ENCODE measurements around the gene FALEC.

Gene FALEC

GRCh38 chr1:150515328-150516049, at the start of gene FALEC:
Gene FALEC (plus strand): TSS chr1:150515752.
- peak; percentile 90 to 91 for DNase-seq (ENCODE audit: low read depth in 2 of 2)

DNA sequence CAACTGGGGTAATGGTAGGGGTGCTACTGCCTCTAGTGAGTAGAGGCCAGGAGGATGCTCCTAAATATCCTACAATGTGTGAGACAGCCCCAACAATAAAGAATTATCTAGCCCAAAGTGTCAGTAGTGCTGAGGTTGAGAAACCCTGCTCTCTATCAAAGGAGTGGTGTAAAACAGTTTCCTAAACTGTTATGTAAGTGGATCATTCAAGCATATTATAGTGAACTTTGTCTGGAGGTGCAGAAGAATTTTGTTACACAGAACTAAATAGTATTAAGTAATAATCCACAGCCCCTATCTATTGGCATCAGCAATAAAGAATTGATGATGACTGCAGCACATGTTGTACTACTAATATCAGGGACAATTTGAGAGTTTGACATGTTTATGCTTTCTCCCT, 48.6 kb upstream of the FALEC start:
- DNase-seq (ENCODE audit: low read depth in 2 of 2): no peak

GRCh38 chr1:150469291-150469690, 46.3 kb upstream of the FALEC start:
- no peak for DNase-seq (ENCODE audit: low read depth in 2 of 2)

- DNase-seq (ENCODE audit: low read depth in 2 of 2): no peak
Observed at GRCh38 chr1:150472601-150473200, 42.9 kb upstream of the FALEC start.

GRCh38 chr1:150473659-150474058, 41.9 kb upstream of the FALEC start:
- DNase-seq (ENCODE audit: low read depth in 2 of 2): no peak

DNA sequence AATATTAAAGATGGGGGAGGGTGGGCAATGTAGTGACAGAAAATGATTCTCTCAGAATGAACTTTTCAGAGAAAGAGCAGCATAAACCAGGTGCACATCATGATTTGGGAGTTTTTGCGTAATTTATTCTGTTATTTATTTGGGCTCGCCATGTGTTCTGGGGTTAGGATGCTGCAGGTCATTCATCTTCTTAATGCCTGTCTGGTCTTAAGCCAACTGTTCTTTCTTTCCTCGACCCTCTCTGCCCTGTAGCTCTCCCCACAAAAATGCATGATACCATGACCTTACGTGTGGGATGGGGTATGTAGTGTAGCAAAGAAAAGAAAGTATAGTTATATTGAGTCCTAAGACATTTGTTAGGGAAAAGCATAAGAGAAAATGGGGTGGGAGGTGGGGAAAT, 40.7 kb upstream of the FALEC start:
- no peak for DNase-seq (ENCODE audit: low read depth in 2 of 2)

DNA sequence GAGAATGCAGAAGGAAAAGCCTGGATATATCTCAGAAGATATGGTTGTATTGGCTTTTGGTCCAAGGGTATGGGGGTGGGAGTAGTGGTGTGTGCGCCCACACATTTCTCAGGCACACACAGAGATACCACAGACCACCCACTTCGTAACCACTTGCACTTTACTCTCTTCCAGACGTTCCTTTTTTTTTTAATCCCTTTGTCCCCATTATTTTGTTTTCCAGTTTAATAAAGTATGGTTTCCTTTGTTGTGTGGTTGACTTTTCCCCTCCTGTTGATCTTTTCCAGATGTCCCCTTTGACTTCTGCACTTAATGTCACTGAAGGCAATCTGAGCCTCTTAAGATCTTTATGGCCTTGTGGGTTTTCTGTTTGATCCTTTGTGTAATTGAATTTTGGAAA, 38.8 kb upstream of the FALEC start:
- no peak for DNase-seq (ENCODE audit: low read depth in 2 of 2)

- DNase-seq (ENCODE audit: low read depth in 2 of 2): no peak
Observed at GRCh38 chr1:150477320-150477719, 38.2 kb upstream of the FALEC start.

GRCh38 chr1:150477733-150478132, 37.8 kb upstream of the FALEC start:
- DNase-seq (ENCODE audit: low read depth in 2 of 2): no peak

GRCh38 chr1:150479370-150479769, 36.2 kb upstream of the FALEC start:
- DNase-seq (ENCODE audit: low read depth in 2 of 2): no peak

DNA sequence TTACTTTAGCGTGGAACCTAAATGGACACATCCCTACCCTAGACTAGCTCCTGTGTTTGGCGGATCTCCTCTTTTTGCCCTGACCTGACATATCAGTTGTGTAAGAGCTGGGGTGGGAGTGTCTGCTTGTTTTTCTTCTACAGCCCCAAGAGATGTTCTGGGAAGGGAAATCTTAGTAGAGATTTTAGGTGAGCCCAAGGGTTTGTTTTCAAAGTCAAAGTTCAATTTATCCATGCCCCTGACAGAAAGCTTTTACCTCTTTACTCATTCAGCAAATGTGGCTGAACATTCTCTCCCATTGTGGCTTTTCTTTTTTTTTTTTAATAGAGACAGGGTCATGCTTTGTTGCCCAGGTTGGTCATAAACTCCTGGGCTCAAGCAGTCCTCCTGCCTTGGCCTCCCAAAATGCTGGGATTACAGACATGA, 35.6 kb upstream of the FALEC start:
- no peak for DNase-seq (ENCODE audit: low read depth in 2 of 2)

- no peak for DNase-seq (ENCODE audit: low read depth in 2 of 2)
Observed at GRCh38 chr1:150484431-150484830, 31.1 kb upstream of the FALEC start.

DNA sequence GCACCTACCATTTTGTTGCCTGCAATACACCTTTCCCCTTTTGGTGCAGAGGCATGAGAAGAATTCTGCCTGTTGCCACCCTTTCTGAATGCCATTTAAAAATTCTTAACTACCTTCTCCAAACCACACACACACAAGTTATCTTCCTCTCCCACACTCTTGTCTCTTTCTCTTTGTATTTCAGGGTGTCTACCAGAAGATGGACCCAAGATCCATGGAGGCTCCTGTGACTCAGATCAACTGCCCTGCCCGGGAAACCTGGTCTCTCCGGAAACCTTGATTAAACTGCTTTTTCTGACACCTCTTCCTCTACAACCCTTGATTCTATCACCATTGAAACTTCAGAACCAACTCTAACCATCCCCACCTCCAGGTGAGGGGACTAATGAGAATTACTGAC, 30.7 kb upstream of the FALEC start:
- DNase-seq (ENCODE audit: low read depth in 2 of 2): no peak

GRCh38 chr1:150486966-150487762, 28.4 kb upstream of the FALEC start, which contains the start of gene TARS2:
Gene TARS2 (plus strand): TSS chr1:150487419. CDS start chr1:150487451, 32 bp downstream.
- peak; percentile 98 to 99 for DNase-seq (ENCODE audit: low read depth in 2 of 2)

- DNase-seq (ENCODE audit: low read depth in 2 of 2): no peak
Observed at GRCh38 chr1:150487763-150488115, 27.8 kb upstream of the FALEC start.

DNA sequence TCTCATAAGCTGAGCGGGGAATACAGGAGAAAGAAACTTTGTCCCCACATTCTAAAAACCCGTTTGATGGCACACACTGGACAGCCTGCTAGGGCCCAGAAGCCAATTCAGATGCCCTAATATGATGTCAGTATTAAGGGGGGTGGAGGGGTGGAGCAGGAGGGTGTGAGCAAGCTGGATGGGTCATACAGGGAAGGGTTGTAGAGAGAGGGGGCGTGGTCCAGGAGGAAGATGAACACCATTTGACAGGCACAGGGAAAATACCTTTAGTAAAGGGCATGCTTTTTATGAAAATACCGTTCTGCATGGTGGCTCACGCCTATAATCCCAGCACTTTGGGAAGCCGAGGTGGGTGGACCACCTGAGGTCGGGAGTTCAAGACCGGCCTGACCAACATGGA, 22.4 kb upstream of the FALEC start:
- no peak for DNase-seq (ENCODE audit: low read depth in 2 of 2)

- no peak for DNase-seq (ENCODE audit: low read depth in 2 of 2)
Observed at GRCh38 chr1:150498342-150498741, 17.2 kb upstream of the FALEC start.

DNA sequence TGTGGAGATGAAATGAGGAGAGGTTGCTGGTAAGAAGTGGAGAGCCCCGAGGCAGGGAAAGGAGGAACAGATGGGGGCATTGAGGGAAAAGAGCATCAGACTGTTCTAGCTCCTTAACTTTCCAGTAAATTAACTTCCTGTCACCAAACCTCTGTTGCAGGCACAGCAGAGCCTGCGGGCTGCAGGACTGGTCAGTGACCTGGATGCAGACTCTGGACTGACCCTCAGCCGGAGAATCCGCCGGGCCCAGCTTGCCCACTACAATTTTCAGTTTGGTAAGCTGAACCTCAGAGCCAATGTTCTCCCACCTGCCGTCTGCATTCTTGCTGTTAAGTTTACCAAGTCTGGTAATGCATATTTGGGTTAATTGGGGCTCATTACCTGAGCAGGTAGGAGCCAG, 10.1 kb upstream of the FALEC start:
- no peak for DNase-seq (ENCODE audit: low read depth in 2 of 2)

DNA sequence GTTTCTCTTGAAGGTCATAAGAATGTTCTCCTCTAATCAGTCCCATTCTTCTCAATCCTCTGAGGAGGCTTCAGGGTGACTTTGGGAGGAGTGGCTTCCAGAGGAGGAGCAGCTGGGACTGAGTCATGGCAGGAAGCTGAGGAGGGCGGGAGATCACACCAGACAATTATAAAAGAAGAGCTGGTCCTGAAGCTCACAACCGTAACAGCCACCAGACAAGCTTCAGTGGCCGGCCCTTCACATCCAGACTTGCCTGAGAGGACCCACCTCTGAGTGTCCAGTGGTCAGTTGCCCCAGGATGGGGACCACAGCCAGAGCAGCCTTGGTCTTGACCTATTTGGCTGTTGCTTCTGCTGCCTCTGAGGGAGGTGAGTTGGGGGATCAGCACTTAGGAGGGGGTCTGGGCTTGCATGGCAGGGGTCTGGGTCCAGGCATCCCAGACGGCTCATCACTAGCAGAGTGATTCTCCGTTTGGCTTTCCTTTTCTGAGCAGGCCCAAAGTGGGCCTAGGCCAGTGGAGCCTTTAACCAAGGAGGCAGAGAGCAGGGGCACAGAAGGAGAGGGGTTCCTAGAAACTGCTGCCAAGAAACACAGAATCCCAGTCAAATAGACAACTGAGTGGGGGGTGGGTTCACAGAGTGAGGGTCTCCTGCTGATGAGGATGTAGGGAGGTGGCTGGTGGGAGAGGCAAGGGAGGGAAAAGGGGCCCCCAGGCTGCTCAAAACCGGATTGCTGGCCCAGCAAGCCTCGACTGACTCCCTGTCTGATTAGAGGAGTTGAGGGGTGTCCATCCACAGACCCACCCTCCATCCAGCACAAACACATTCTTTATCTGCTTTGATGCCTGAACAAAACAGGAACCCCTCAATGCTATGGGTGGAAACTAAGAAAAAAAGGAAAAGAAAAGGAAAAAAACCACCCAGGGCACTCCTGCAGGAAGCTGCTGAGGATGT, 7.4 kb upstream of the FALEC start, which contains the start of gene ECM1:
Gene ECM1 (plus strand): TSS at position 198 of the 953 bp plus-strand sequence. CDS start 101 bp downstream, at position 299.
- peak in 1 of 2 experiments; percentile 55 for DNase-seq (ENCODE audit: low read depth in 2 of 2)

DNA sequence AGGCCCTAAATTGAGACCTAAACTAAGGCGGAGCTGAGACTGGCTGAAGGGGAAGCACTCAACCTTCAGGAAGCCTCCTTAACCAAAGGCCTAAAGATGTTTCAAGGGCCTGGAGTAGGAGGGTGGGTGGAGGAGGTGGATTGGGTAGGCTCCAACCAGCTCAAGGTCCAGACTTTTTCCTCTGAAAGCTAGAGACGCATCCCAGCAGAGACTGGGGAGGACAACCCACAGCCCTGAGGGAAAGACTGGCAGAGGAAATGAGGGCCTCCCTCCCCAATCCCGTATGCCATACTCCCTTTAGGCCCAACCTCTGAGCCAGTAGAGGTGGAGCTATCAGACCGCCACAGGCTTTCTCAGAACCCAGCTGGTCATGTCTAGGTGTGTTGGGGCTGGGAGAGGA, 6.6 kb upstream of the FALEC start:
- no peak for DNase-seq (ENCODE audit: low read depth in 2 of 2)

- no peak for DNase-seq (ENCODE audit: low read depth in 2 of 2)
Observed at GRCh38 chr1:150511551-150511950, 4.0 kb upstream of the FALEC start.
